GM18517 (cell line): ENCODE measurements around the gene SATB1.

Experiments used
- ATAC-seq: cut with Tn5 transposase; IDR thresholded peaks from one replicate; pipeline ENCODE4 v1.9.1; 2021; ENCODE audit warnings: mild to moderate bottlenecking, moderate library complexity; ENCODE audit not compliant: unreplicated experiment

The SATB1 gene

DNA sequence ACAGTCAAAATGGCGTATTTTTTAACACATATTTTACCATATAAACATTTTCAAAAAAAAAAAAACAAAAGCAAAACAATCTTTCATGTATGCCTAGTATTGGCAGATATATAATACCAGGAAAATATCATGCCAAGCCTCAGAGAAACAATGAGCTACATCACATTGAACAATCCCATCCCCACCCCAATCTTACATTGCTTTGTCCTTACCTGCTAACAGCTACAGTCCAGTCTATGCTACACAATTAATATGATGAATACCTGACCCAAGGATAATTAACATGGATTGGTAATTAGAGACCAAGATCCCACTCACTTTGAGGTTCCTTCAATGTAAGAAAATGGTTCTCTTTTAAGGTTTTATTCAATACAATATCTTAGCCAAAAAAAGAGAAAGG is 7.6 kb upstream of the SATB1 start:
- ATAC-seq, result no peak

DNA sequence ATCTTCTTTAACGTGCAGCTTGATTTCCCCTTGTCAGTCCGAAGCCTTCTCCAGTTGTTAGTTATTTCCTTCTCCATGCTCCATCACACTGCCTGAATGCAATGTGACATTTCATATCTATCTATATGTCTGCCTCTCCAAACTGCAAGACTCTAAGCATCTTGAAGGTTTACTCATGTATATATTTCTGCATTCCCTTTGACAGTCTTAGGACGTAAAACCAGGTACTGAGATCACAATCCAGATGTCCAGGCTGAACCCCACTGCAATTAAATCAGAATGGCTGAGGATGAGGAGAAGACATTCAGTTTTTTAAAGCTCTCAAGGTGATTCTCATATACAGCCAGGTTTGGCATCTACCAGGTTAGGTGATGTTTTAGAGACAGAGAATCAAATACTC is 6.1 kb upstream of the SATB1 start:
- ATAC-seq, result no peak

DNA sequence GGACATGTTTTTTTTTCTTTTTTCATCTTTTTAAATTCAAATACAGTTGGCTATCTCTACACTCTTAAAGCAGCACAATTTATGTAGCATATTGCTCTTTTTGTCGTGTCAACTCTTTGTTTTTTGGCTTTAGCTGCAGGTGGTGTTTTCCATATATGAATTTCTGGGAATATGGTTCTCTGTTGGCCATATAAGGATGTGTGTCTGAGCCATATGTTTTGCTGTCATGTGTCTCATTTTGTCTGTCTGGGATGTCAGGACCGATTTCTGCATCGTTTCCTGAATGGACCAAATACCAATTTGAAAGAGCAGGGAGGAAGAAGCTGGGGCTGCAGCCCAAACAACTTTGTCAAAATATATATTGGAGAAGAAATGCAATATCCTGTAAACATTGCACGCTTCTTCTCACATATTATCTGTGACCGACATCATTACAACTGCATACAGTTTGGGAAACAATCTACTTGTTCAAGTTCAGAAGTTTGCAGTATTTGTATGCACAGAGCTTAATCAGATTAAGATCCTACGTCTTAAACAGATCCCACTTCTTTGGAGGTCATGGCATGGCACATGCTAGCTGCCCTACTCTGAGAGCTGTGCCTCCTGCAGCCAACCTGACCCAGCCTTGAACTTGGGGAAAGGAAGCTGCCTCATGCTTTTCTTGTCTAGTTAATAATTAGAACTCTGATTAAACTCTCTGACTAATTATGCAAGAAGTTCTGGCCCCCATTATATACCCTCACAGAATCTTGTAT is 4.0 kb upstream of the SATB1 start:
- ATAC-seq, result no peak

DNA sequence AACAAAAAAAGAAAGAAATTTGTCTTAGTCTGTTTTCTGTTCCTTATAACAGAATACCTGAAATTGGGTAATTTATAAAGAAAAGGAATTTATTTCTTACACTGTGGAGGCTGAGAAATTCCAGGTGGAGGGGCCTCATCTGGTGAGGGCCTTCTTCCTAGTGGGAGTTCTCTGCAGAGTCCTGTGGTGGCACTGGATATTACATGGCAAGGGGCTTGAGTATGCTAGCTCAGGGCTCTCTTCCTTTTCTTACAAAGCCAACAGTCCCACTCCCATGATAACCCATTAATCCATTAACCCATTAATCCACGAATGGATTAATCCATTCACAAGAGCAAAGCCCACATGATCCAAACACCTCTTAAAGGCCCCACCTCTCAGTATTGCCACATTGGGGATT is 2.9 kb upstream of the SATB1 start:
- no peak for ATAC-seq

DNA sequence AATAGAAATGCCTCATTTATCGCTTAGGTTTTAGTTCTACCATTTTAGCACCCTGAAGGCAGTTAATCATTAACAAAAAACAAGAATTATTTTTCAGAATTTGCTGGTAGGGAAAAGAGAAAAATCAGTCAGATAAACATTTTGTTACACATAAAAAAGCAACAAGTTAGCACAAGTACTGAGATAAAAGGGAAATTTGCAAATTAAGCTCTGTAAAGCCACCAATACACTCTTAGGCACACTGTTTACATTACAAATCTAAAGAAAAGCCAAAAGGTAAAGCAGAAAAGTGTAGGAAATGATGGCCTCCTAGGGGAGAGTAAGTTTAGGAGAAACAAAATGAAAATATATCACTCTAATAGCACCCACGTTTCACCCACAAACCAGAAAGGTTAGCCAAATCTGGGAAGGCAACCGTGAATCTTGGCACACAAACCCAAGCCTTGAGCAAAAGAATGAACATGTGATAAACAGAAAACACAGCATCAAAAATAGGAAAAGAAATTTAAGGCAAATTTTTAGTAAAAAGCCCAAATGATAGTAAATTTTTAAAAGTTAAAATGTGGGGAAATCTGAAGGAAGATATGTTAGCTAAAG is 1.6 kb upstream of the SATB1 start:
- ATAC-seq, result no peak

DNA sequence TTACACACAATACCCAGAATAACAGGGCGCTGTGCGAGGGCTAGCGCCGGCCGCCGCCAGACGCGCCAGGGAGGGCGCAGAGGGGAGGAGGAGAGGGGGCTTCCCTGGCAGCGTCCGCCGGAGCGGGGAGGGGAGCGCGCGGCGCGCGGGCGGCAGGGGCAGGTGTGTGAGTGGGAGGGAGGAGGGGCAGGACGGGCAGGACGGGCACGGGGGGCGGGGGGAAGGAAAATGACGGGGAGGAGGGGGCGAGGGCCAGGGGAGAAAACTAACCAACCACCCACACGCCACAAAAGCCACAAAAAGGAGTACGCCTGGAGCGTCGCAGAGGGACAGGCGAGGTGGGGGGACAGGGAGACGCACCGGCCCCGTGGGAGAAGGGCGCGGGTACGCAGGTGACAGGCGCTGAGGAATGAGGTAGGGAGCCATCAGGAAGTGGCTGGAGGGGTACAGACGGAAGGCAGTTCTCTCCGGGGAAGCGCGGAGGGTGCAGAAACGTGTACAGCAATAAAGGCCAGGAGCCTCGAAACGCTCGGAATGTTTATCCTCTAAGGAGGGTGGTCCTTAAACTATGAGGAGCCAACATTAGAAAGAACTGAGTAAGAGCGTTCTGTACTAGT is 610 bp upstream of the SATB1 start:
- no peak for ATAC-seq

DNA sequence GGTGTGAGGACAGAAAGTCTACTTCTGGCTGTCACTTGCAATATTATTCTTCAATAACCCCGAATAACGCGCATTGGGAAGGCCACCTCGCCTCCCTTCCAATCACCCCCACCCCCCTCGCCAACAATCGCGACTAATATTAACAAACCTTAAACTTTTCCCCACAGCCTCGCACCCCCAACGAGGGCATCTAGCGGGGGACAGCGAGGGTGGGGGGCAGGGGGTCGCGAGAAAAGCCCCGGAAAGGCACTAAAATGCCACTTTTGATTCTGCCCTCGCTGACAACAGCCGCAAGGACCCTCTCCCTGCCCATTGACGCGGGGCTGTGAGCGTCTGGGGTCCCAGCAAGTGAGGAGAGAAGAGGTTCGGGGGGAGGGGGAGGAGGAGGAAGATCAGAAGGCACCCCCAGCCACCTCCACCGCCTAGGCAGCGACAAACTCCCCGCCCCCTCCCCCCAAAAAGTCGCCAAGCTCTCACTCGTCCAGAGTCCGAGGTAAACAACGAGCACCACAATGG is 868 bp downstream of the SATB1 start:
- ATAC-seq, result no peak

DNA sequence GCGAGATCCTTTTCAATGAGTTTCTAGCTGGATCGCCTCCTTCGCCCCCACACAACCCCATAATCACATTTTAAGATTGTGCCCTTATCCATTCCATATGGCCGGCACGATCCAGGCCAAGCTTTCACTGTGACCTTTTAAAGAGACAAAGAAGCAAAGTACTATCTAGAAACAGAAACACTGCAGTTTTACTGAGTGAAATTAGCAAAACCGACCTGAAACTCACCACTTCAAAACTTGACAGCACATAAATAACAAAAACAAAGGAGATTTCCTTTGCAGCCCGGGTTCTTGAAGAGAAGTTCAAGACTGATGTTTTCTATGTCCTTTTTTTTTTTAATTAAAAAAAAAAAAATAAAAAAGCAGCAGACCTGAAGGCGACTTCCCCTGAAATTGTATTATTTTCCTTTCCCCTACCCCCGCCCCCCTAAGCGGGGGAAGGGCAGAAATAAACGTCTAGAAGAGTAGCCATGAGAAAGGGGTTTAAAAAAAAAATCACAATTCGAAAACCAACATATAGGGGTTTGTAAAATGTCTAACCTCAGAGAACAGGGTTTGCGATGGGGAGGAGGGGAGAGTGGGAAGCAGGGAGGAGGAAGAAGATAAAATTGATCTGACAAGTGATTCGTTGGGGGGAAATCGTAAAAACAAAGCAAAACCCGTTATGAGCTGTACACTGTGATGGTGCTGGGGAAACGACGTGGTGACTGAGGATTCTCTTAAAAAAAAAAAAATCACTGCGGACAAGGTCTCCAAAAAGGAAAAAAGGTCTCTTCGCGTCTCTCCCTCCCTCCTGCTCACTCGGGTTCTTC is 1.5 kb downstream of the SATB1 start:
- peak; percentile 95 for ATAC-seq

DNA sequence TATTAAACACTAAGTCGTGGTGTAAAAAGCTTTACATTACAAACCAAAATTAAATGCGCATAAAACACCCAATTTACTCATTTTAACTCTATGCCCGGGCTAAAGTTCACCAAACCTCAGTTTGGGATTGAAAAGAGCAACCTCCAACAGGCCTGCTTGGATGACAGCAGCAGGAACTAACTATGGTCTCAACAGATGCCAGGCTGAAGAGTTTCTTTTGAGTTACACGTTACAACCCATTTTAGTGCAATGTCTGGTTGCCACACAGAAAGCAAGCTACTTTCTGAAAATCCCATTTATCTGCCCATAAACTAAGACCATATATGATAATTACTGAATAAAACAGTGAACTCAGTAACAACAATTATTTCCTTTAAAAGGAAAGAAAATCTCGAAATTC is 2.2 kb downstream of the SATB1 start:
- ATAC-seq, result no peak

DNA sequence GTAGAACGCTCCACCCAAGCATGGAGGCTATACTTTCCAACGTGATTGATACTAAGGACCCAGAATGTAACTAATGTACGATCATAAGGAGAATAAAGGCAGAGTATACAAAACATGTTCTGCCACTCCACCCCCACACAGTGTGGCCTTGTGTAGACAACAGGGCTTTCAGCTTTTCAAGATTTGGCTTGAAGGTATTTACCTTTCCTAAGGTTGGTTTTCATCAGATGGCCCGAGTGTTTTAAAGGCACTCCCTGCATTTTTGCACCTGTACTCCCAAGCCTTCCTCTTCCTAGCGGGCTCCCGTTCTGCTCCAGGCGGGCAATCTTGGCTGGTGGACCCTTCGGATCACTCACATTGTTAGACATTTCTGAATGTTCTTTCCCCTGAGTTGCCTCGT is 4.6 kb downstream of the SATB1 start:
- ATAC-seq, result no peak

DNA sequence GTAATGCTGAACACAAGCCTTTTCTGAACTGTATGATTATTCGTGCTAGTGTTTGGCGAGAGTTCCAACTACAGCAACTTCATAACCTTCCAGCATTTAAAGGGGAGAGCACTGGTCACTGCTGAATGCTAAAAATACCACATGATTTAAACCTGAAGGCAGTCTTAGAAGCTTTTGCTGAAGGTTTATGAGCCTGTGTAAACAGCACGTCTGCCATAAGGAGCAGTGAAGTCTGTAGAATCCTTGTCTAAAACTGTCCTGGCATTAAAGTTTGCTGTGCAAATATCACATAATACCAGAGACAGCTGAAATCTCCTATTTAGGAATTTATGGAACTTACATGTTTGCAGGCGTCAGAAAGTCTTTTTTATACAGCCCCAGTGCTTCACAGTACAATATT is 5.9 kb downstream of the SATB1 start:
- no peak for ATAC-seq

DNA sequence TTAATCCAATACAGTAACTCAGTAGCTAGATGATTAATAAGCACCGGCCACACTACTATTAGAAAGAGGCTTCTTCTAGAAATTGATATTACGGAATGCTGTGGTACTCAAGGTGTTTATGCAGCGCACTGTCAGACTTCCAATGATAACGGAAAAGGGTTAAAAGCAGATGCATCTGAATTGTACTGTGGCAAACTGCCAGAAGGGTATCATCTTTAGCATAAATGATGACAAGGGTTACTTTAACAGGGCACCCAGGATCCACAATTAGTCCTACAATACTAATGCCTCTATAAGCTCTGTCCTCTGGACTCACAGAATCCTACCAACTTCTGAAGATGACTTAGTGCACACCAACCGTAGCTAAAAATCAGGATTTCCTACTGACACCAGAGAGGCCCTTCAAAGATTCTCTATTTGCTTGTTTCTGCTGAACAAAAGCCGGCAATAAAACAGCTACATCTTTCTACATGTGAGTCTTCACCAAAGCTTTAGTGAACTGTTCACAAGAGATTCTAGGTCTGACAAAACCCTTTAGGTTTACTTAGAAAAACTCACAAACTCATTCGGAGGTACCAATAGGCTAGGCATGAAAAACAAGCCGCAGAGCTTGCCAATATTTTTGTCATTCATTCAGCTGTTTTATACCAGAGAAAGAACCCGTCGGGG is 7.1 kb downstream of the SATB1 start:
- no peak for ATAC-seq

DNA sequence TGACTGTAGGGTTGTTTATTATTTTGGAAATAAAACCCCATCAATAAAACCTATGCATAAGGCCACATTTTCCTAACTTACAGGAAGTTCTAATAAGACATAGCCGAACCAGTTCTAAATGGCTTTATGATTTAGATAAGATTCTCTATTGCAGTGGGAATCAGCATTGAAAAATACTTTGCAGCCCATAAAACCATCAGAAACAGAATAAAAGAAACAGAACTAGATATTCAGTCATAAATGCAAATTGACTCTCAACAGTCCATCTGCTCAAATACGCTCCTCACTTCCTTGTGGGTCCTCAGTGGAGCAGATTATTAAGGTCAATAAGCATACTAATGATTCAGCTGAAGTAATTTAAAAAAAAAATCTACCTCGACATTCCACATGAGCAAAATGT is 8.8 kb downstream of the SATB1 start:
- ATAC-seq, result no peak

DNA sequence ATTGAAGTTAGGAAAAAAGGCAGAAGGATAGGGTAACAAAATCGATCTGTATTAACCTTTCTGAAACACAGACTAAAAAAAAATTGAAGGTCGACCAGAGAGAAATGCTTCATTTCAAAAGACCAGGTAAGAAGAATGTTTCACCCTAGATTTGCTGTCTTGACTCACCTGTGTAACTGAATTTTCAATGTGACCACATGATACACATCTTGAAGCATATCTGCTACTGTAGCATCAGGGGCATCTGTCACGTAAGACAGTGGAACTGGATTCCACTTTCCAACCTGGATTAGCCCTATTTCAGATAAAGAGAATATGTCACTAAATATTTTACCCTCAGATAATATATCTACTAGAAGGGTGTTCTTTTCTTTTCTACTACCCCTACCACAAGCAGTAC is 9.3 kb downstream of the SATB1 start:
- no peak for ATAC-seq

DNA sequence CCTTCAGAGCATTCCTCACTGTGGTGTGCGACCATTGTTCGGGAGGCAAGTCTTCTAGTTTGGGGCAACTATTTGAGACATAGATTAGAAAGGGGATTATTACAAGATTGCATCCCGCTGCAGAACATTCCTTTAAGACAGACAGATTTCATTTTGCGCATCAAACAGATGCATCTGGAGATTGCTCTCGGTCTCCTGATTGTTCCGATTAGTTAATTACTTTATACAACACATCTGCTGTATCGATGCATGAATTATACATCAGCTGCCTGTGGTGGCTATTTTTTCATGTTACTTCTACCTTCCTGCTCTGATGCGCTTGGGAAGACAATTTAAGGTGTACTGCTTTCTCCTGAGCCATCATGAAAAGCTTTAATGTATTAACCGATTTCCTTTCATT is 10.0 kb downstream of the SATB1 start:
- no peak for ATAC-seq

DNA sequence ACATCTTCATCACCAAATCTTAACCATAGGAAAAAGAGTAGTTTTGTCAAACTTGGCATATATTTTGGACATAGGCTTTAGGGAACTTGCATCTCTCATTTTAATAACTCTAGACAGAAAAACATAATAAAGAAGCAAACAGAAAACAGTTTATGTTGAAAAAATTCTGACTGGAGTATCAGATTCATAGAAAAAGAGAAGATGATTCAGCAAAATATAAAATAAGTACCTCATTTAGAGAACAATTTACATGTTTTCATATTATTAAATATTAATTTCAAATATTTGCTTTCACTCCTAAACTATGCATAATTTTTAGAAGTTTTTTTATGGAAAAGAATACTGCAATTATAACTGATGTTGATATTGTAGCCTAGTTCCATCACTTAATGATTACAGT is 12.5 kb downstream of the SATB1 start:
- no peak for ATAC-seq

DNA sequence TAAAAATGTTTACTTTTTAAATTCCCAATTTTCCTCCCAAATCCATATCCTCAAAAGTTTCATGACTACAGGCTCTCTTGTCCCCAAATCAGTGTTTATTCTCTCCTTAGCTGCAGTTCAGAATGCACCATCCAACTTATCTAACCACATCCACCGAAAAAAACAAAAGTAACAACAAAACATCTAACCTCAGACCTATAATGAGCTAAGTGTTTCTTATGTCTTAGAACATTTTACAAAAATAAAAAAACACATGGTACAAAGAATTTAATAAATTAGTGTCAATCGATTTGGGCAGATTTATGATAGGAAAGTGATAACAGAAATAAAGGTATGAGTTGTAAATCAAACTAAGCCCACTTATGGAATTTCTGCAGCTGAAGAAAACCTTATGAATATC is 13.6 kb downstream of the SATB1 start:
- ATAC-seq, result no peak

DNA sequence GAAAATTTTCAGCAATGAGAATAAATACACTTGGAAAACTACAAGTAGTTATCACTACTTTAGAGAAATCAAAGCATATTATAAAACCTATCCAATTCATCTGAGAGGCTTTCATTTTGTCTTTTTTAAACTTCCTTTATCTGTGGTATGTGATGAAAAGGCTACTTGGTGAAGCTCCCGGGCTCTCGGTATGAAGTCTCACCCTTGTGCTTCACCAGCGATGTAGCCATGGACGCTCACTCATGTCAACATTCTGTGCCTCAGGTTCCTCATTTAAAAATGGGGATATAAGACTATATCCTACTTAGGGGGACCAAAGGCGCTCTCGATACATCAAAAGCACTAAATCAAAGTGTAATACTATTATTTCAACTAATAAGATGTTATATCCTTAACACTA is 14.9 kb downstream of the SATB1 start:
- no peak for ATAC-seq

DNA sequence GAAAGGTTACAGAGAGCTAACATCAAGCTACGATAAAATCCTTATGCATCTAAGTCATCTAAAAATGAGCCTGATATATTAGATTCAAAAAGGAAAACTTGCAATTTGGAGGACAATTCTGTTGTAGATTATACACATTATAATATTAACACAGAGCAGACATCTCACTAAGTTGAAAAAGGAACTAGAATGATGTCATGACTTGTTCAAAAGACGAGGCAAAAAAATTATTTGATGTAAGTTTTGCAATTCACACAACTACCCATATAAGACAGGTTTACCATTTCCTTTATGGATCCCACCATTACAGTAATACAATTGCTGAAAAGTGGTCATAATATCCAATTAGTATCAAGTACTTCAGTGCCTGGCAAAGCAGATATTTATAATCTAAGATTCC is 15.9 kb downstream of the SATB1 start:
- no peak for ATAC-seq

DNA sequence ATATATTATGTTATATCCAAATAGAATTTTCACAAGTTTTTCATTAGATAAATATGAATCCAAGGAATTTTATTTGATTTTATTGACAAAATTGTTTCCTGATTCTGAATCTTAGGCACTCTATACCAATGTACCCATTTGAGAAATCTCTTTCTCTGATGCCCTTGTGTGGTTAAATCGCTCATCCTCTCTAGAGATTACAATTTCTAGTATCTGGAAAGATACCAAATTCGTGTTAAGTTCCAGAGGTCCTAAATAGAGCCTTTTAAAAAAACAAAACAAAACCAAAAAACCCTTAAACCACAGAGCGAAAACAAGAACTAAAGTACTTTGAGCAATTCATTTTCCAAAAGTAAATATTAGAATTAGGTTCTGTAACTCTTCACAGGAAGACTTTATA is 20.0 kb downstream of the SATB1 start:
- ATAC-seq, result no peak

DNA sequence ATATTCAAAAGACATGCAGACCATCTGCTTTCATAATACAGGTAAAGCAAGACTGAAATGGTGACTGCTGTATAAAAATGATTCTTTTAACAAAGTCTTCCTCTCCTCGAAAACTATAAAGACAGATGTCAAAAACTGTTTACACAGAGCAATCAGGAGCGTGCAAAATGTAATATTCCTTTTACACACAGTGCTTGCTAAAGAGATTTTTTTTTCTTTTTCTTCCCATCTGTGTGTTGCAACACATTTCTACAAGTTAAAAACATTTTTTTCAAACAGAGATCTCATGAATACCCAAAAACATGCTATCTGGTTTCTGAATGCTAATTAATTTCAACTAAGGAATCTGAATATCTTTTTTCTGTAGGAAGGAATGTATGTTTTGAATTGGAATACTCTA is 22.1 kb downstream of the SATB1 start:
- no peak for ATAC-seq
